ENCODE measurements around the gene FBXO11. TPM values are rescaled to one million over a fixed set of nuclear protein-coding genes. Genes with fewer than 3 reads are reported as not detected.

Gene FBXO11
- total RNA-seq, 1 donor, result 57.9 TPM

GRCh38 chr2:47892338-47892730, 14.0 kb downstream of the FBXO11 start:
- Histone ChIP-seq H3K36me3 (ENCODE audit: insufficient read depth, low read length) (no peaks in the 10 kb centered on the region), H3K4me2 (ENCODE audit: insufficient read depth, low read length) (no peak overlapping the region), H4K20me1 (ENCODE audit: insufficient read depth, low read length) (peaks cover 69% of the 10 kb centered on the region), H3K79me2 (ENCODE audit: insufficient read depth, low read length) (peaks cover 100% of the 10 kb centered on the region), H3K27me3 (ENCODE audit: insufficient read depth, low read length) (no peaks in the 10 kb centered on the region), H3K4me3 (ENCODE audit: insufficient read depth, low read length) (no peak overlapping the region), H3K4me1 (ENCODE audit: insufficient read depth, low read length) (peaks cover 24% of the 10 kb centered on the region), H3K27ac (ENCODE audit: low read depth, low read length) (peak overlapping the region; percentile 25), H2AFZ (ENCODE audit: low read length) (no peak overlapping the region), H3K9me3 (ENCODE audit: low read depth, low read length) (no peaks in the 10 kb centered on the region)
- no peak for DNase-seq (ENCODE audit: insufficient read length, low spot score, missing footprints)
- no peak for TF ChIP-seq CTCF (IDR thresholded peaks at IDR 0.05; ENCODE audit: extremely low read depth, low read depth, low read length)

- Histone ChIP-seq H3K4me1 (ENCODE audit: insufficient read depth, low read length) (peaks cover 24% of the 10 kb centered on the region), H3K4me2 (ENCODE audit: insufficient read depth, low read length) (peak overlapping the region; percentile 2)
Measured at GRCh38 chr2:47891369-47892337, 14.6 kb downstream of the FBXO11 start.

GRCh38 chr2:47890711-47891368, 15.5 kb downstream of the FBXO11 start:
- no peak for DNase-seq (ENCODE audit: insufficient read length, low spot score, missing footprints)
- H3K4me2 ChIP-seq (ENCODE audit: insufficient read depth, low read length), result no peak overlapping the region

More at GRCh38 chr2:47891369-47892337, 14.6 kb downstream of the FBXO11 start:
- peaks cover 65% of the 10 kb centered on the region for H4K20me1 ChIP-seq (ENCODE audit: insufficient read depth, low read length)
- no peak overlapping the region for H3K4me3 ChIP-seq (ENCODE audit: insufficient read depth, low read length)
- no peak for DNase-seq (ENCODE audit: insufficient read length, low spot score, missing footprints)
- no peak overlapping the region for H2AFZ ChIP-seq (ENCODE audit: low read length)
- no peaks in the 10 kb centered on the region for H3K27me3 ChIP-seq (ENCODE audit: insufficient read depth, low read length)
- peaks cover 100% of the 10 kb centered on the region for H3K79me2 ChIP-seq (ENCODE audit: insufficient read depth, low read length)
- no peak for TF ChIP-seq CTCF (IDR thresholded peaks at IDR 0.05; ENCODE audit: extremely low read depth, low read depth, low read length)
- no peaks in the 10 kb centered on the region for H3K9me3 ChIP-seq (ENCODE audit: low read depth, low read length)
- no peaks in the 10 kb centered on the region for H3K36me3 ChIP-seq (ENCODE audit: insufficient read depth, low read length)
- peak overlapping the region; percentile 36 for H3K27ac ChIP-seq (ENCODE audit: low read depth, low read length)

More at GRCh38 chr2:47890711-47891368, 15.5 kb downstream of the FBXO11 start:
- Histone ChIP-seq H3K9me3 (ENCODE audit: low read depth, low read length) (no peaks in the 10 kb centered on the region), H3K36me3 (ENCODE audit: insufficient read depth, low read length) (no peaks in the 10 kb centered on the region), H4K20me1 (ENCODE audit: insufficient read depth, low read length) (peaks cover 64% of the 10 kb centered on the region), H3K4me1 (ENCODE audit: insufficient read depth, low read length) (peaks cover 19% of the 10 kb centered on the region), H3K27me3 (ENCODE audit: insufficient read depth, low read length) (no peaks in the 10 kb centered on the region), H2AFZ (ENCODE audit: low read length) (no peak overlapping the region), H3K4me3 (ENCODE audit: insufficient read depth, low read length) (no peak overlapping the region), H3K79me2 (ENCODE audit: insufficient read depth, low read length) (peaks cover 99% of the 10 kb centered on the region), H3K27ac (ENCODE audit: low read depth, low read length) (peak overlapping the region; percentile 31)
- TF ChIP-seq CTCF (IDR thresholded peaks at IDR 0.05; ENCODE audit: extremely low read depth, low read depth, low read length), result no peak

Measured in osteoblast (primary cell).